ENCODE results near the gene PIGH. TPM values are rescaled to one million over a fixed set of nuclear protein-coding genes. Genes with fewer than 3 reads are reported as not detected.

PIGH gene
- total and polyA plus RNA-seq, 8 donors = 5.2 to 222 (median 21.0) TPM

DNA sequence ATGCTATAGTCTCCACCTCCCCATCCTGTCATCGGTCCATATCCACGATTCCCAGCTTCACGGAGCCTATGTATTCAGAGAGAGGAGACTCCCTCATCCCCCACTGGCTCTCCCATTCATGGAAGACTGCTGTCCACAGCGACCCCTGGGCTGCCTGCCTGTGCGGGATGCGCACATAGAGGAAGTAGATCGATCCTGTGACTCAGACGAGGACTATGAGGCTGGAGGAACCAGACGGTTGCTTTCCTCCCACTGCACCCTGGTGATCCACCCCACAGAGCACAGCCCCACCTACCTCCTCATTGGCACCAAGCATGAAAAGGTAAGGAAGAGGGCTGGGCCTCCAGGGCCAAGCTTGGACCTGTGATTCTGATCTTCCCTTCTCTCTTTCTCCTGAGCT, 24.4 kb downstream of the PIGH start:
- intact Hi-C loops (cut with DNase I; ENCODE audit: low total_unique reads) = no loop called here

DNA sequence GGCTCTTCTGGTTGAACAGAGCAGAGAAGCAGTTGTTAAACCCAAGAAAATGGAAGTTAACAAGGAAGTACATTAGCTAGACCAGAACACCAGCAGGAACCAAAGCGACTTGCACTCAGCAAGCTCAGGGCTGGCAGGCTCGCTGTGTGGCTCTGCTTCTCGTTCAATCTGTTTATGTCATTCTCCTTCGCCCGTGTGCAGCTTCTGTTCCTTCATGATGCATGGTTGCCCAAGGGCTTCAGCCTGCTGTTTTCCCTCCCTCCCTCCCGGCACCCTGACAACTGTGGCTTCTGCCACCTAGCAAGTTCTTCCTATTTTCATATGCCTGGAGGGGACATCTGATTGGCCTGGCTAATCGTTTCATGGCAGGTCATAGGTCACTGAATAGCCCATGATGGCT, 25.3 kb downstream of the PIGH start:
- TF ChIP-seq, protein P1, sequence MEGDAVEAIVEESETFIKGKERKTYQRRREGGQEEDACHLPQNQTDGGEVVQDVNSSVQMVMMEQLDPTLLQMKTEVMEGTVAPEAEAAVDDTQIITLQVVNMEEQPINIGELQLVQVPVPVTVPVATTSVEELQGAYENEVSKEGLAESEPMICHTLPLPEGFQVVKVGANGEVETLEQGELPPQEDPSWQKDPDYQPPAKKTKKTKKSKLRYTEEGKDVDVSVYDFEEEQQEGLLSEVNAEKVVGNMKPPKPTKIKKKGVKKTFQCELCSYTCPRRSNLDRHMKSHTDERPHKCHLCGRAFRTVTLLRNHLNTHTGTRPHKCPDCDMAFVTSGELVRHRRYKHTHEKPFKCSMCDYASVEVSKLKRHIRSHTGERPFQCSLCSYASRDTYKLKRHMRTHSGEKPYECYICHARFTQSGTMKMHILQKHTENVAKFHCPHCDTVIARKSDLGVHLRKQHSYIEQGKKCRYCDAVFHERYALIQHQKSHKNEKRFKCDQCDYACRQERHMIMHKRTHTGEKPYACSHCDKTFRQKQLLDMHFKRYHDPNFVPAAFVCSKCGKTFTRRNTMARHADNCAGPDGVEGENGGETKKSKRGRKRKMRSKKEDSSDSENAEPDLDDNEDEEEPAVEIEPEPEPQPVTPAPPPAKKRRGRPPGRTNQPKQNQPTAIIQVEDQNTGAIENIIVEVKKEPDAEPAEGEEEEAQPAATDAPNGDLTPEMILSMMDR (IDR thresholded peaks at IDR 0.05) = no peak
- TF ChIP-seq POLR2AphosphoS5 (IDR thresholded peaks at IDR 0.05) = no peak
- no peak for TF ChIP-seq POLR2A (IDR thresholded peaks at IDR 0.05)
- TF ChIP-seq EP300 (IDR thresholded peaks at IDR 0.05) = no peak
- Histone ChIP-seq H3K36me3 (peaks cover 7 to 56% (median 49%) of the 10 kb centered on the region in 4 donors), H3K4me3 (no peak overlapping the region), H3K9me3 (no peaks in the 10 kb centered on the region), H3K27me3 (no peaks in the 10 kb centered on the region), H3K27ac (no peak overlapping the region), H3K4me1 (no peaks in the 10 kb centered on the region)
- WGBS, 5 donors = 81 to 90% (median 84%) methylated on average over 7 of the region's 7 CpGs
- intact Hi-C loops (cut with DNase I; ENCODE audit: low total_unique reads) = no loop called here
- no peak for DNase-seq

More for the DNA sequence above, 24.4 kb downstream of the PIGH start:
- TF ChIP-seq EP300 (IDR thresholded peaks at IDR 0.05) (no peak), POLR2AphosphoS5 (IDR thresholded peaks at IDR 0.05) (no peak), POLR2A (IDR thresholded peaks at IDR 0.05) (no peak)
- TF ChIP-seq, protein P1 (IDR thresholded peaks at IDR 0.05) = no peak
- no peaks in the 10 kb centered on the region for H3K4me1 ChIP-seq
- 74 to 84% (median 75%) methylated on average over 9 of the region's 9 CpGs for WGBS, 5 donors
- H3K27ac ChIP-seq = no peak overlapping the region
- H3K4me3 ChIP-seq = no peak overlapping the region
- H3K36me3 ChIP-seq = peaks cover 7 to 64% (median 58%) of the 10 kb centered on the region in 4 donors
- no peak for DNase-seq
- H3K27me3 ChIP-seq = no peaks in the 10 kb centered on the region
- H3K9me3 ChIP-seq = no peaks in the 10 kb centered on the region

DNA sequence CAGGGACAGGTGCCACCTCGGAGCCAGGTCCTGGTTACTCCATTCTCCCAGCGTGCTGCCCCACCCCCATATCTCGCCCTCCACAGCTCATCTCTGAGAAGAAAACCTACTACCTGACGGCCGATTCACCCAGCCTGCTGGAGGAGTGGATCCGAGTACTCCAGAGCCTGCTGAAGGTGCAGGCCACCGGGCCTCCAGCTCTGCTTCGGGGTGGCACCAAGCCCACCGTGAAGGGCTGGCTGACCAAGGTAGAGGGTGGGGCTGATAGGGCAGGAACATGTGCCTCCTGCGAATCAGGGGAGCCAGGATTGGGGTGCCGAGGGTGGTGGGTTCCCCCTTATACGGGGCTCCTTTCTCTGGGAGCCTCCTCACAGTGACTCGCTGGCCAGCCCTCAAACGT, 25.9 kb downstream of the PIGH start:
- Histone ChIP-seq H3K4me1 (no peaks in the 10 kb centered on the region), H3K4me3 (no peak overlapping the region), H3K36me3 (peaks cover 3 to 52% (median 43%) of the 10 kb centered on the region in 4 donors), H3K27ac (no peak overlapping the region), H3K27me3 (no peaks in the 10 kb centered on the region), H3K9me3 (no peaks in the 10 kb centered on the region)
- intact Hi-C loops (cut with DNase I; ENCODE audit: low total_unique reads) = no loop called here
- WGBS, 5 donors = 84 to 91% (median 85%) methylated on average over 12 to 14 of the region's 14 CpGs
- TF ChIP-seq POLR2AphosphoS5 (IDR thresholded peaks at IDR 0.05) (no peak), POLR2A (IDR thresholded peaks at IDR 0.05) (no peak), EP300 (IDR thresholded peaks at IDR 0.05) (no peak)
- TF ChIP-seq, protein P1 (IDR thresholded peaks at IDR 0.05) = no peak
- no peak for DNase-seq

DNA sequence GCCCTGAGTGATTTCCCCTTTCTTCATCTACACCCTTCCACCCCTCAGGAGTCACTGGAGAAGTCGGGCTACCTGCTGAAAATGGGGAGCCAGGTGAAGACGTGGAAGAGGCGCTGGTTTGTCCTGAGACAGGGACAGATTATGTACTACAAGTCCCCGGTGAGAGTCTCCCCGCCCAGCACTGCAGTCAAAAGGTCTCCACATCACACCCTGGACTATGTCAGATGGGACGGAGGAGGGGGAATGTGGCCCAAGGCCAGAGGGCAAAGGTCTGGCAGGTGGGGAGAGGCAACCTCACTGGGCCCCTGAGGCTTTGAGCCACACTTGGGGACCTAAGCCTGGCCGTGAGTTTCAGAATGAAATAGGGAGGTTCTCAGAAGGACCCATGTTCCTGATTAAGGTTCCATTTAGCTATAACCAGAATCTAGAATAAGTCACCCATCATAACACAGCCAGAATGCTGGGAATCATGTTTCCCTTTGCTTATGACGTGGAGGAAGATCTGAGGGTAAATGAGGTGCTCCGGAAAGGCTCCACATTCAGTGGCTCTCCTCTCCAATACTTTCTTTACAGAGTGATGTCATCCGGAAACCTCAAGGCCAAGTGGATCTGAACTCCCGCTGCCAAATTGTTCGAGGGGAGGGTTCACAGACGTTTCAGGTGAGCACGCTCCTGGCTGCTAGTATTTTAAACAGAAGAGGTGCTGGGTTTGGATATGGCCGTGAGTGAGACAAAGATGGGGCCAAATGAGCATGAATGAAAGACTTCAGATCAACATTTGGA, 26.6 kb downstream of the PIGH start:
- TF ChIP-seq POLR2A (IDR thresholded peaks at IDR 0.05) (no peak), EP300 (IDR thresholded peaks at IDR 0.05) (no peak), POLR2AphosphoS5 (IDR thresholded peaks at IDR 0.05) (no peak)
- TF ChIP-seq, protein P1 (IDR thresholded peaks at IDR 0.05) = no peak

More for the DNA sequence above, 26.6 kb downstream of the PIGH start:
- WGBS, 5 donors = 74 to 86% (median 82%) methylated on average over 15 of the region's 15 CpGs
- DNase-seq = no peak
- Histone ChIP-seq H3K4me1 (no peaks in the 10 kb centered on the region), H3K9me3 (no peaks in the 10 kb centered on the region), H3K36me3 (peaks cover 3 to 45% (median 35%) of the 10 kb centered on the region in 4 donors), H3K27me3 (no peaks in the 10 kb centered on the region), H3K4me3 (no peak overlapping the region), H3K27ac (no peak overlapping the region)
- intact Hi-C loops (cut with DNase I; ENCODE audit: low total_unique reads) = no loop called here
